ENCODE results near the gene CMC2. TPM values are rescaled to one million over a fixed set of nuclear protein-coding genes. Genes with fewer than 3 reads are reported as not detected.

CMC2 gene
- 300 and 316 TPM in 2 replicates for polyA plus RNA-seq

DNA sequence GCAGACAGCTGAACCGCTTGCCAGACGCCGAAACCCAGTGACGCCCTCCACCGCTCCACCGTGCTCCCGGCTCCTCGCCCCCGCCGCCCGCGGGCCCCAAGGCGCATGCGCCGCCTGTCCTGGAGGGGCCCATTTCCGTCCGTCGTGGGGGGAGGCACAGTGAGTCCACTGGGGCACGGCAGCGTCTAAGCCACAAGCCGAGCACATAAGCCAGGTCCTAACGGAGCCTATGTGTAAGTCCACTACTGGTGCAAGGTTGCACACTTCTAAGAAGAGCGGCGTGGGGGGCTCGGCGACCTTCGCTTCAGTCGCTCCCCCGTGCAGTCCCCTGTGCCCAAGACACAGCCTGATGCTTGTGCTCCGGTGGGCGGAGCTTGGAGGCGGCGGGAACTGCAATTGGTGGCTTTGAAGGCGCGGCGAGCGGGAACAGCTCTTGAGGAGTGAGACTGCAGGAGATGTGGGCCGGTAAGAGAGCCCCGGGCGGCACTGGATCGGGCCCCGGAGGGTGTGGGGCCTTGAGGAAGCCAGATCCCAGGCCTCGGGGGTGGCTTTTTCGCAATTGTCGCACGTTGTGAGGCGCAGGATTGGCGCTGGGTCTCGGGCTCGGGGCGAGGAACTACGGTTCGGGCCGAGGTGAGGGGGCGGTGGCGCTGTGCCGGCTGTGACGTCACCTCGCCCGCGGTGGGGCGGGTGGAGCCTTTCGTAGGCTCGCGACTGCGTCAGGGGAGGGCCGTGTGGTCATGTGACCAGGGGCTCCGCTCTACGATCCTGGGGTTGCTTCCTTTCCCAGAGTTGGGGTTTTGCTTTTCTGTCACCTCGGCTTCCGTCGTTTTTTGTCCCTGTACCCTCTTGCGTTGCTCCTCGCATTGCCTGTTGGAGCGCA is at the start of gene CMC2, which contains the start of gene CENPN:
Gene CMC2, minus strand, starts transcription at position 73 of the 883 bp plus-strand sequence. CDS start 9,491 bp downstream, outside the sequence.
Gene CENPN, plus strand, starts transcription at position 402 of the 883 bp plus-strand sequence. CDS start 4,726 bp downstream, outside the sequence.

GRCh38 chr16:81035398-81035974 is 28.8 kb upstream of the CMC2 start, which contains the start of gene ATMIN:
ATMIN (plus strand) TSS chr16:81035842; CDS start chr16:81035871, 29 bp downstream.

Other genes starting within 250 kb of the CMC2 start
- 4.3 and 5.6 TPM in 2 replicates for gene CDYL2, start 202.3 kb downstream of the CMC2 start, polyA plus RNA-seq
- gene CENPN, start 329 bp upstream of the CMC2 start, polyA plus RNA-seq = 1.9 and 8.0 TPM in 2 replicates
- gene ATMIN, start 29.0 kb upstream of the CMC2 start, polyA plus RNA-seq = 17.2 and 20.6 TPM in 2 replicates
- 3.2 and 5.8 TPM in 2 replicates for gene C16orf46, start 70.4 kb upstream of the CMC2 start, polyA plus RNA-seq
- gene GCSH, start 89.5 kb upstream of the CMC2 start, polyA plus RNA-seq = 67.2 and 114 TPM in 2 replicates
- gene BCO1, start 231.8 kb upstream of the CMC2 start, polyA plus RNA-seq = 0.19 TPM in 1 of 2 replicates, not detected in the other